ENCODE results near the gene PCDHGA3.
A peak's percentile ranks its signal among the peaks of the same experiment; 100 is the strongest.
"Not testable (repeated sequence)": the region's sequence is repeated elsewhere in the genome, so short reads cannot be mapped to it uniquely, and the experiment has no call there.

Gene PCDHGA3

DNA sequence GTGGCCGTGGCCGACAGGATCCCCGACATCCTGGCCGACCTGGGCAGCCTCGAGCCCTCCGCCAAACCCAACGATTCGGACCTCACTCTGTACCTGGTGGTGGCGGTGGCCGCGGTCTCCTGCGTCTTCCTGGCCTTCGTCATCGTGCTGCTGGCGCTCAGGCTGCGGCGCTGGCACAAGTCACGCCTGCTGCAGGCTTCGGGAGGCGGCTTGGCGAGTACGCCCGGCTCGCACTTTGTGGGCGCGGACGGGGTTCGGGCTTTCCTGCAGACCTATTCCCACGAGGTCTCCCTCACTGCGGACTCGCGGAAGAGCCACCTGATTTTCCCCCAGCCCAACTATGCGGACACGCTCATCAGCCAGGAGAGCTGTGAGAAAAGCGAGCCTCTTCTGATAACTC is 2.4 kb downstream of the PCDHGA3 start:
- DNase-seq (ENCODE audit: low spot score); FAIRE-seq: not testable (repeated sequence)

DNA sequence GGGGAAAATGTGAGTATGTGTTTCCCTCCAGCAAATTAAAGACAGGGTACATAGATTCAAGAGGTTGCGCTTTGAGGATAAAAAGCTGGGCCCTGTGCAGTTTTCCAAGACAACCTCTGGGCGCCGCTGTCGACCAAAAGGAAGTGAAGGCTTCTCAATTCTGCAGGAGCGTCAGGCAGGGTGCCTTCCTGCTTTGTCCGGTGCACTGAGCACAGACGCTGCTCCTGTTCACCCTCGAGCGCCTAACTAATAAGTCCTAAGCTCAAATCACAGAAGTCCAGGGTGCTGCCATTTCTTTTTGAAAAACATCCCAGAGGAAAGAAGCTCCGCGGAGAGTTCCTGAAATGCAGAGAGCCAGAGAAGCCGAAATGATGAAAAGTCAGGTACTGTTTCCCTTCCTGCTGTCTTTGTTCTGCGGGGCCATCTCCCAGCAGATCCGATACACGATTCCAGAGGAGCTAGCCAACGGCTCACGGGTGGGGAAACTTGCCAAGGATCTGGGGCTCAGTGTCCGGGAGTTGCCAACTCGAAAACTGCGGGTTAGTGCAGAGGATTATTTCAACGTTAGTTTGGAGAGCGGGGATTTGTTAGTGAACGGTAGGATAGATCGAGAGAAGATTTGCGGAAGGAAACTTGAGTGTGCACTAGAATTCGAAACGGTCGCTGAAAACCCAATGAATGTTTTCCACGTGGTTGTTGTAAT is 6.4 kb downstream of the PCDHGA3 start, which contains the start of gene PCDHGB1:
Gene PCDHGB1 (plus strand): TSS at position 183 of the 703 bp plus-strand sequence. CDS start 162 bp downstream, at position 345.
- no peak for FAIRE-seq
- DNase-seq (ENCODE audit: low spot score), result no peak

DNA sequence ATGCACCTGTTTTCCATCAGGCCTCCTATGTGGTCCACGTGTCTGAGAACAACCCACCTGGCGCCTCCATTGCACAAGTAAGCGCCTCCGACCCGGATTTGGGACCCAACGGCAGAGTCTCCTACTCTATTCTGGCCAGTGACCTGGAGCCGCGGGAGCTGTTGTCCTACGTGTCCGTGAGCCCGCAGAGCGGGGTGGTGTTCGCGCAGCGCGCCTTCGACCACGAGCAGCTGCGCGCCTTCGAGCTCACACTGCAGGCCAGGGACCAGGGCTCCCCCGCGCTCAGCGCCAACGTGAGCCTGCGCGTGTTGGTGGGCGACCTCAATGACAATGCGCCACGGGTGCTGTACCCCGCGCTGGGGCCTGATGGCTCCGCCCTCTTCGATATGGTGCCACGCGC is 8.0 kb downstream of the PCDHGA3 start:
- DNase-seq (ENCODE audit: low spot score) (no peak), FAIRE-seq (no peak)

DNA sequence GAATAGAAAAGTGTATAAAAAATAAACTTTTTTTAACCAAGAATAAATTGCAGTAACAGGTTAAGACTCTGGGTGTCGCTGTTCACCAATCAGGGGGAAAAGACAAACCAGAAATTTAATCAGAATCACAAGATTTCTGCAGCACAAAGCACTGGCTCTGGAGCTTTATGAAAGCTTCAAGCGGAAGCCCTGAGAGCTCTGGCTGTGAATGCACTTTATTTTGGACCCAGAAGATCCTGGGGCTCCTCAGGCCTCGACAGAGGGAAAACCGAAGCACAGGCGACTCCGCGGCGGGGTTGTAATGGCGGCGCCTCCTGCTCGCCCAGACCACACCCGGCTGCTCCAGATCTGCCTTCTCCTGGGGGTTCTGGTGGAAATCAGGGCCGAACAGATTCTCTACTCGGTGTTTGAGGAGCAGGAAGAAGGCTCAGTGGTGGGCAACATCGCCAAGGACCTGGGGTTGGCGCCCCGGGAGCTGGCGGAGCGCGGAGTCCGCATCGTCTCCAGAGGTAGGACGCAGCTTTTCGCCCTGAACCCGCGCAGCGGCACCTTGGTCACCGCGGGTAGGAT is 11.4 kb downstream of the PCDHGA3 start, which contains the start of gene PCDHGA4:
Gene PCDHGA4 (plus strand): TSS at position 122 of the 570 bp plus-strand sequence. CDS start 87 bp downstream, at position 209.
- no peak for FAIRE-seq
- DNase-seq (ENCODE audit: low spot score), result no peak

DNA sequence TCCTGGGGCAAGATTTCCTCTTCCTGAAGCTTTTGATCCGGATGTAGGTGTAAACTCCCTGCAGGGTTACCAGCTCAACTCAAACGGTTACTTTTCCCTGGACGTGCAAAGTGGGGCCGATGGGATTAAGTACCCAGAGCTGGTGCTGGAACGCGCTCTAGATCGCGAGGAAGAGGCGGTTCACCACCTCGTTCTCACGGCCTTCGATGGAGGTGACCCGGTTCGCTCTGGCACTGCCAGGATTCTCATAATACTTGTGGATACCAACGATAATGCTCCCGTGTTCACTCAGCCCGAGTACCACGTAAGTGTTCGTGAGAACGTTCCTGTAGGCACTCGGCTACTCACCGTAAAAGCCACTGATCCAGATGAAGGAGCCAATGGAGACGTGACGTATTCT is 12.0 kb downstream of the PCDHGA3 start:
- FAIRE-seq (no peak), DNase-seq (ENCODE audit: low spot score) (no peak)

DNA sequence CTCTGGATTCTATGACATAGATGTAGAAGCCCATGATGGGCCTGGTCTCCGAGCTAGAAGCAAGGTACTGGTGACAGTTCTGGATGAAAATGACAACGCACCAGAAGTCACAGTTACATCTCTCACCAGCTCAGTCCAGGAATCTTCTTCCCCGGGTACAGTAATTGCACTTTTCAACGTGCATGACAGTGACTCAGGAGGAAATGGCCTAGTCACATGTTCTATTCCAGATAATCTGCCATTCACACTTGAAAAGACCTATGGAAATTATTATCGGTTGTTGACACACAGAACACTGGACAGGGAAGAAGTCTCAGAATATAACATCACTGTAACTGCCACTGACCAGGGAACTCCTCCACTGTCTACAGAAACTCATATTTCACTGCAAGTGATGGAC is 12.5 kb downstream of the PCDHGA3 start:
- FAIRE-seq (no peak), DNase-seq (ENCODE audit: low spot score) (no peak)

DNA sequence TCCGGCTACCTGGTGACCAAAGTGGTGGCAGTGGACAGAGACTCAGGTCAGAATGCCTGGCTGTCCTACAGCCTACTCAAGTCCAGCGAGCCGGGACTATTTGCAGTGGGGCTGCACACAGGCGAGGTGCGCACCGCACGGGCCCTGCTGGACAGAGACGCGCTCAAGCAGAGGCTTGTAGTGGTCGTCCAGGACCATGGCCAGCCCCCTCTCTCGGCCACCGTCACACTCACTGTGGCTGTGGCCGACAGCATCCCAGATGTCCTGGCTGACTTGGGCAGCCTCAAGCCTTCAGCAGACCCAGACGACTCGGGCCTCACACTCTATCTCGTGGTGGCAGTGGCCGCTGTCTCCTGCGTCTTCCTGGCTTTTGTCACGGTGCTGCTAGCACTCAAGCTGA is 13.3 kb downstream of the PCDHGA3 start:
- FAIRE-seq (no peak), DNase-seq (ENCODE audit: low spot score) (no peak)

DNA sequence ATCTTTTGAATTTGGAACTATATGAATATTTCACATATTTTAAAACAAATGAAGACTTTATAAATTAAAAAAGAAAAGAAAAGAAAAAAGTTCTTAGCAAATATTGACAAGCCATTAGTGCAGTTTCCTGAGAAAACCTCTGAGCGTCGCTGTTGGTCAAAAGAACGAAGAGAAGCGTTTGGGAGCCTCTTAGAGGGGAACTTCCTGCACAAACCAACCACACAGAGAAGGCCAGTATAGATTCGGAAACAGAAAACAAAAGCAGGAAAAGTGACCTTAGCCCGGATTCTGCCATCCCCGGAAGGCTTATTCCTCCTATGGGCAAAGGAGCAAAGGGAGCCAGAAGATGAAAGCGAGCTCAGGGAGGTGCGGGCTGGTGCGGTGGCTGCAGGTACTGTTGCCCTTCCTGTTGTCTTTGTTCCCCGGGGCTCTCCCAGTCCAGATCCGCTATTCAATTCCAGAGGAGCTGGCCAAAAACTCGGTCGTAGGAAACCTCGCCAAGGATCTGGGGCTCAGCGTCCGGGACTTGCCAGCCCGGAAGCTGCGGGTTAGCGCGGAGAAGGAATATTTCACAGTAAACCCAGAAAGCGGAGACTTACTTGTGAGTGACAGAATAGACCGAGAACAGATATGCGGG is 16.3 kb downstream of the PCDHGA3 start, which contains the start of gene PCDHGB2:
Gene PCDHGB2 (plus strand): TSS at position 205 of the 637 bp plus-strand sequence. CDS start 142 bp downstream, at position 347.
- DNase-seq (ENCODE audit: low spot score), result no peak
- FAIRE-seq, result peak; percentile 2

DNA sequence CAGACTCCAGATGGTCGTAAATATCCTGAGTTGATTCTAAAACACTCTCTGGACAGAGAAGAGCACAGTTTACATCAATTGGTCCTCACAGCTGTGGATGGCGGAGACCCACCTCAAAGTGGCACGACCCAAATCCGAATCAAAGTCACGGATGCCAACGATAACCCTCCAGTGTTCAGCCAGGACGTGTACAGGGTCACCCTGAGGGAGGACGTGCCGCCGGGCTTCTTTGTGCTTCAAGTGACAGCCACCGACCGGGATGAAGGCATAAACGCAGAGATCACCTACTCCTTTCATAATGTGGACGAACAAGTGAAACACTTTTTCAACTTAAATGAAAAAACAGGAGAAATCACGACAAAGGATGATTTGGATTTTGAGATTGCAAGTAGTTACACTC is 17.1 kb downstream of the PCDHGA3 start:
- no peak for FAIRE-seq
- no peak for DNase-seq (ENCODE audit: low spot score)

DNA sequence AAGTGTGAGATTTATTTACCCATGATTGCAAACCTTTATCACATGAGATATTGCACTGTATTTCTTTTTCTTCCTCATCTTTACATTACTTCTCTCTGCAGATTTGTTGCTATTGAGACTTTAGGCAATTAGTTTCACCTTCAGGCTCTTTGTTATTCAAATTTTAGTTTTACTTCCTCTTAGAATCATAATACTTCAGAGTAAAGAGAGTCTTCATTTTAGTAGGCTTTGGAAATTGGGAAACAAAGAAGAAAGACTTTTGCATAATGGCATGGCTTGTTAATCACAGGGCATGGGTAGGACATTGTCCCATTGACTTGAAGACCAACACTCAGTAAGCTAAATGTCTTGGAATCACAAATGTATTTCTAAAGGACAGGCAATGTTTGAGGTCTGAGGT is 19.1 kb downstream of the PCDHGA3 start:
- FAIRE-seq, result no peak

DNA sequence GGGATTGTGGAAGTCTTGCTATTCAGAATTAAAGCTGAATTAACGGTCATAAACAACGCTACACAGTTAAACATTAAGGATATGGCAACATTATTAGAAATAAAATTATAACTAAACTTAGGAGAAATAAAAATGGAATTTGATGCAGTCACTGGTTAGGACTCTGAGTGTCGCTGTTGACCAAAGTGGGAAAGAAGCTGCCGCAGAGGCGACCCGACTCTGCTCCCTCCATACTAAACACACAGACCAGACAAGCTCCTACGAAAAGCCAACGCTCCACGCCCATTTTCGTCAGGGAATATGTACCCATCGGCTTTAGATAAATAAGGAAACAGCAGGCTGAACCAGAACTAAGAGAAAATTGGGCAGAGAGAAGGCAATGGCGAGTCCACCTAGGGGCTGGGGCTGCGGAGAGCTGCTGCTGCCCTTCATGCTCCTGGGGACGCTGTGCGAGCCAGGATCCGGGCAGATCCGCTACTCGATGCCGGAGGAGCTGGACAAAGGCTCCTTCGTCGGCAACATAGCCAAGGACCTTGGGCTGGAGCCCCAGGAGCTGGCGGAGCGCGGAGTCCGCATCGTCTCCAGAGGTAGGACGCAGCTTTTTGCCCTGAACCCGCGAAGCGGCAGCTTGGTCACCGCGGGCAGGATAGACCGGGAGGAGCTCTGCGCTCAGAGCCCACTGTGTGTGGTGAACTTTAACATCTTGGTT is 20.5 kb downstream of the PCDHGA3 start, which contains the start of gene PCDHGA5:
Gene PCDHGA5 (plus strand): TSS at position 211 of the 709 bp plus-strand sequence. CDS start 169 bp downstream, at position 380.
- DNase-seq (ENCODE audit: low spot score) (no peak), FAIRE-seq (no peak)

More for the DNA sequence above, 19.1 kb downstream of the PCDHGA3 start:
- DNase-seq (ENCODE audit: low spot score), result no peak

DNA sequence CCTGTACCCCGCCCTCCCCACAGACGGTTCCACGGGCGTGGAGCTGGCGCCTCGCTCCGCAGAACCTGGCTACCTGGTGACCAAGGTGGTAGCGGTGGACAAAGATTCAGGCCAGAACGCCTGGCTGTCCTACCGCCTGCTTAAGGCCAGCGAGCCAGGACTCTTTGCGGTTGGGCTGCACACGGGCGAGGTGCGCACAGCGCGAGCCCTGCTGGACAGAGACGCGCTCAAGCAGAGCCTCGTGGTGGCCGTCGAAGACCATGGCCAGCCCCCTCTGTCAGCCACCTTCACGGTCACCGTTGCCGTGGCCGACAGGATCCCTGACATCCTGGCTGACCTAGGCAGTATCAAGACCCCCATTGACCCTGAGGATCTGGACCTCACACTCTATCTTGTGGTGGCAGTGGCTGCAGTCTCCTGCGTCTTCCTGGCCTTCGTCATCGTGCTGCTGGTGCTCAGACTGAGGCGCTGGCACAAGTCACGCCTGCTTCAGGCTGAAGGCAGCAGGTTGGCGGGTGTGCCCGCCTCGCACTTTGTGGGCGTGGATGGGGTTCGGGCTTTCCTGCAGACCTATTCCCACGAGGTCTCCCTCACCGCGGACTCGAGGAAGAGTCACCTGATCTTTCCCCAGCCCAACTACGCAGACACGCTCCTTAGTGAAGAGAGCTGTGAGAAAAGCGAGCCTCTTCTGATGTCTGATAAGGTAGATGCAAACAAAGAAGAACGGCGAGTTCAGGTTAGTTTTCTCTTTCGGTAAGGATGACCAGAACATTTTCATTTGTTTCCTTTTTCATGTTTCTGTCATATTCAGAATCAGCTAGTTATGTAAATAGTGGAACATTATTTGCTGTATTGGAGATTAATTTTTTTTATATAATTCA is 22.6 kb downstream of the PCDHGA3 start:
- FAIRE-seq, result no peak

DNA sequence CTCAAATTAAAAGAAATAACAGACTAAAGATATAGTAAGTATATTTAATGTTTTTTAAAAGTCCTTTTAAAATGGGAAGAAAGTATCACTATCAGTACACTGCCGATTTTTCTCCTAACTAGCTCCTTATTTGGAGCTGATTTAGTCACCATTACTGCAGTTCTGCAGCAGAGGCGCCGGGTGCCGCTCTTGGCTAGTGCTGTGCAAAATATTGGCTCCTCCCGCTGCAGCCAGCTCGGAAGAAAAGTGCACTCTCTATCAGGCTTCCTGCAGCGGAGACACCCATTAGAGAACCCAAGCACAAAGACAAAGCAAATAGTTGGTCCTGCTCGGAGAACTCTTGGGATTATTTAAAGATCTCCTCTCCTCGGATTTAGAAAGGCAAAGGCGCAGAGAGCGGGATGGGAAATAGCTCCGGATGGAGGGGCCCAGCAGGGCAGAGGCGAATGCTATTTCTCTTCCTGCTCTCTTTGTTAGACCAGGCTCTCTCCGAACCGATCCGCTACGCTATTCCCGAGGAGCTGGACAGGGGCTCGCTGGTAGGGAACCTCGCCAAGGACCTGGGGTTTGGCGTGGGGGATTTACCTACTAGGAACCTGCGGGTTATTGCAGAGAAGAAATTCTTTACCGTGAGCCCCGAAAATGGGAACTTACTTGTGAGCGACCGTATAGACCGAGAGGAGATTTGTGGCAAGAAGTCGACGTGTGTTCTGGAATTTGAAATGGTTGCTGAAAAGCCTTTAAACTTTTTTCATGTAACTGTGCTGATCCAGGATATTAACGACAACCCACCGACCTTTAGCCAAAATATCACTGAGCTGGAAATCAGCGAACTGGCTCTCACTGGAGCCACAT is 26.6 kb downstream of the PCDHGA3 start, which contains the start of gene PCDHGB3:
Gene PCDHGB3 (plus strand): TSS at position 249 of the 855 bp plus-strand sequence. CDS start 153 bp downstream, at position 402.
- no peak for DNase-seq (ENCODE audit: low spot score)
- no peak for FAIRE-seq

More for the DNA sequence above, 22.6 kb downstream of the PCDHGA3 start:
- DNase-seq (ENCODE audit: low spot score), result no peak

DNA sequence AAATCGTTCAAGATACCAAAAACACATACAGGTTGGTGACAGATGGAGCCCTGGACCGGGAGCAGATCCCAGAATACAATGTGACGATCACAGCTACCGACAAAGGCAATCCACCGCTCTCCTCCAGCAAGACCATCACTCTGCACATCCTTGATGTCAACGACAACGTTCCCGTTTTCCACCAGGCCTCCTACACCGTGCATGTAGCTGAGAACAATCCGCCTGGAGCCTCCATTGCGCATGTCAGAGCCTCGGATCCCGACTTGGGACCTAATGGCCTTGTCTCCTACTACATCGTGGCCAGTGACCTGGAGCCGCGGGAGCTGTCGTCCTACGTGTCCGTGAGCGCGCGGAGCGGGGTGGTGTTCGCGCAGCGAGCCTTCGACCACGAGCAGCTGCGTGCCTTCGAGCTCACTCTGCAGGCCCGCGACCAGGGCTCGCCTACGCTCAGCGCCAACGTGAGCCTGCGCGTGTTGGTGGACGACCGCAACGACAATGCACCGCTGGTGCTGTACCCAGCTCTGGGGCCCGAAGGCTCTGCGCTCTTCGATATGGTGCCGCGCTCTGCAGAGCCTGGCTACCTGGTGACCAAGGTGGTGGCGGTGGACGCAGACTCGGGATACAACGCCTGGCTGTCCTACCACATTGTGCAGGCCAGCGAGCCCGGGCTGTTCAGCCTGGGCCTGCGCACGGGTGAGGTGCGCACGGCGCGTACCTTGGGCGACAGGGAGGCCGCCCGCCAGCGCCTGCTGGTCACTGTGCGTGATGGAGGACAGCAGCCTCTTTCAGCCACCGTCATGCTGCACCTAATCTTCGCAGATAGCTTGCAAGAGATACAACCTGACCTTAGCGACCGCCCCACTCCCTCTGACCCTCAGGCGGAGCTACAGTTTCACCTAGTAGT is 28.2 kb downstream of the PCDHGA3 start:
- no peak for DNase-seq (ENCODE audit: low spot score)
- FAIRE-seq, result no peak

DNA sequence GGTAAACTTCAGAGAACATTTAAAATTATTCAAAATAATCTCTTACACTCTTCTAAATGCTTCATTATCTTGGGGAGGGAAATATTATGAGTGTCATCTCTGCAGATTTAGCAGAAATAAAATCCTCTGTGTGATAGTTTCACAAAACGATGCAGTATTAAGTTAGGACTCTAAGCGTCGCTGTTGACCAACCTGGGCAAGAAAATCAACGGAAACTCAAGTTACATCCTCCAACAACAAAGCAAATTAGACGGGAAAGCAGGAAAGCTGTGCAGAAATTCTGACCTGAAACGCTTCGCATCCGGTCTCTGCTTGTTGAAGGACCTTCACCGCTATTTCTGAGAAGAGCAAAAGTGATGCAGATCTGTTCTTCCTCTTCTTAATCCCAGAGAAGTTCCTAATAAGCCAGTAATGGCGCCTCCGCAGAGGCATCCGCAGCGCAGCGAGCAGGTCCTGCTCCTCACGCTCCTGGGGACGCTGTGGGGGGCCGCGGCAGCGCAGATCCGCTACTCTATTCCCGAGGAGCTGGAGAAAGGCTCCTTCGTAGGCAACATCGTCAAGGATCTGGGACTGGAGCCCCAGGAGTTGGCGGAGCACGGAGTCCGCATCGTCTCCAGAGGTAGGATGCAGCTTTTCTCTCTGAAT is 30.2 kb downstream of the PCDHGA3 start, which contains the start of gene PCDHGA6:
Gene PCDHGA6 (plus strand): TSS at position 219 of the 645 bp plus-strand sequence. CDS start 193 bp downstream, at position 412.
- FAIRE-seq, result no peak
- no peak for DNase-seq (ENCODE audit: low spot score)

DNA sequence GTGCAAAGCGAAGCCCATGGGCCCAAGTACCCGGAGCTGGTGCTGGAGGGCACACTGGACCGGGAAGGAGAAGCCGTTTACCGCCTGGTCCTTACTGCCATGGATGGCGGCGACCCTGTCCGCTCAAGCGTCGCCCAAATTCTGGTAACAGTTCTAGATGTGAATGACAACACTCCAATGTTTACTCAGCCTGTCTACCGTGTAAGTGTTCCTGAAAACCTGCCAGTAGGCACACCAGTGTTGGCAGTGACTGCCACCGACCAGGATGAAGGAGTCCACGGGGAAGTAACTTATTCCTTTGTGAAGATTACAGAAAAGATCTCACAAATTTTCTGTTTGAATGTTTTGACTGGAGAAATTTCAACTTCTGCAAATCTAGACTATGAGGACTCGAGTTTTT is 31.0 kb downstream of the PCDHGA3 start:
- DNase-seq (ENCODE audit: low spot score) (no peak), FAIRE-seq (no peak)

DNA sequence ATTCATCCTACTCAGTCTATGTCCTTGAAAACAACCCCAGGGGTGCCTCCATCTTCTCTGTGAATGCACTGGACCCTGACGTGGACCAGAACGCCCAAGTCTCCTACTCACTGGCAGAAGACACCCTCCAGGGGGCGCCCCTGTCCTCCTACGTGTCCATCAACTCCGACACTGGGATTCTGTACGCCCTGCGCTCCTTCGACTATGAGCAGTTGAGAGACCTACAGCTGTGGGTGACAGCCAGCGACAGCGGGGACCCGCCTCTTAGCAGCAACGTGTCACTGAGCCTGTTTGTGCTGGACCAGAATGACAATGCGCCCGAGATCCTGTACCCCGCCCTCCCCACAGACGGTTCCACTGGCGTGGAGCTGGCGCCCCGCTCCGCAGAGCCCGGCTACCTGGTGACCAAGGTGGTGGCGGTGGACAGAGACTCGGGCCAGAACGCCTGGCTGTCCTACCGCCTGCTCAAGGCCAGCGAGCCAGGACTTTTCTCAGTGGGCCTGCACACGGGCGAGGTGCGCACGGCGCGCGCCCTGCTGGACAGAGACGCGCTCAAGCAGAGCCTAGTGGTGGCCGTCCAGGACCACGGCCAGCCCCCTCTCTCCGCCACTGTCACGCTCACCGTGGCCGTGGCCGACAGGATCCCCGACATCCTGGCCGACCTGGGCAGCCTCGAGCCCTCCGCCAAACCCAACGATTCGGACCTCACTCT is 32.0 kb downstream of the PCDHGA3 start:
- not testable (repeated sequence) for DNase-seq (ENCODE audit: low spot score)

More for the DNA sequence above, 32.0 kb downstream of the PCDHGA3 start:
- not testable (repeated sequence) for FAIRE-seq
